ENCODE measurements around the gene ARRDC3.
"Not testable (repeated sequence)": the region's sequence is repeated elsewhere in the genome, so short reads cannot be mapped to it uniquely, and the experiment has no call there.

Gene ARRDC3

DNA sequence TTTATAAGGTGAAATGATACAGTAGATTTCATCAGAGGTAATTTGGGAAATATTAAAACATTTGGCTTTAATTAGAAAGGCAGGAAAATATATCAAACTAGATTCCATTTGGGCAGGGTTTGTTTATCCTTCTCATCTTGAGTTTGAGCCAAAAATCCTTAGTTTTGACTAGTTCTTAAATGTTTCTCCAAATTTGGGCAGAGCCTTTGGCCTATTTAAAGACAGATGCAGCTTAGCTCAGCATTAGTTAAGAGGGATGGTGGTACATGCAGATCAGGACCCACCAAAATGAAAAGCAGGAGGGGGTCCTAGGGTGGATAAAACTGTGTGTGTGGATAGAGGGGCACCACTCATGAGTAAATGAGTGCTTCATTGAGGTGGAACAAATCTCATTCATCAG lies 20.3 kb upstream of the ARRDC3 start:
- H3K36me3 ChIP-seq (ENCODE audit: insufficient read depth, low read length), result no peaks in the 10 kb centered on the region
- H3K9ac ChIP-seq (ENCODE audit: low read depth, low read length), result no peak overlapping the region
- H3K4me1 ChIP-seq (ENCODE audit: insufficient read depth, low read length), result peaks cover 20% of the 10 kb centered on the region
- no peaks in the 10 kb centered on the region for H3K9me3 ChIP-seq (ENCODE audit: control insufficient read depth, insufficient read depth, low read length)

DNA sequence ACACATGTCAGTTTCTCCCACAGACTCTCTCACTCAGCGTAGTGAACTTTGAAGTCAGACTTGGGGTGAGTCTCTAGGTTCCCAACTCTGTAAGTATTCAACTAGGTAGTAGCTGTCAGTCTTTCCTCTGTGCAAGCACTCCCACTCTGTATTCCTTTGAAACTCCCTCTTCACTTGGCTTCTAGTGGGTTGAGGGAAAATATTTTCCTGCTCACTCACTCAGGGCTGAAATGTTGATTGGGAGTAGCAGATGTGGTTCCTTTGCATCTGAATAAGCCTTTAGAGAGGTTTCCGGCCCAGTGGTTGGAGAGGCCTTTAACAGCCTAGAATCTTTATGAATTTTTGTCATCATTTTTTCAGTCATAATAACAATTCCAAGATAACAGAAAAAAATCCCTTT lies 18.1 kb upstream of the ARRDC3 start:
- Histone ChIP-seq H3K9me3 (ENCODE audit: control insufficient read depth, insufficient read depth, low read length) (no peaks in the 10 kb centered on the region), H3K4me1 (ENCODE audit: insufficient read depth, low read length) (peaks cover 20% of the 10 kb centered on the region), H3K36me3 (ENCODE audit: insufficient read depth, low read length) (no peaks in the 10 kb centered on the region), H3K9ac (ENCODE audit: low read depth, low read length) (no peak overlapping the region)

DNA sequence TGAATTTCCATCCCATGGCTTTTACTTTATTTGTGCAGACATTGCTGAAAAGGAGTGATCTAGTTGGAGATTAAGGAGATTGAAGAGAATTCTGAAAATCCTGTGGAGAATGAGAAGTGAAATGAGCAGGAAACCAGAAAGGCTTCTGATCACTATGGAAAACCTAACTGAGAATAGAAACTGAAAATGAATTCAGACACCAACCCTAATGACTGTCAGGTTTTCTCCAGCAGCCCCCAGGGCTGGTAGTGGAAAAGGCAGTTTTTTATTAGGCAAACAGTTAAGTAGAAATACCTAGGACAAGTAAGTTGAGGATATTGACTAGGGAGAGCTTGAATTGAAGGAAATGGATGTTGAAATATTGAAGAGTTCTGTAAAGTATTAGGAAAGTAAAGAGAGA lies 14.7 kb upstream of the ARRDC3 start:
- H3K4me1 ChIP-seq (ENCODE audit: insufficient read depth, low read length), result peaks cover 16% of the 10 kb centered on the region
- no peaks in the 10 kb centered on the region for H3K9me3 ChIP-seq (ENCODE audit: control insufficient read depth, insufficient read depth, low read length)
- no peak overlapping the region for H3K9ac ChIP-seq (ENCODE audit: low read depth, low read length)
- H3K36me3 ChIP-seq (ENCODE audit: insufficient read depth, low read length), result no peaks in the 10 kb centered on the region

DNA sequence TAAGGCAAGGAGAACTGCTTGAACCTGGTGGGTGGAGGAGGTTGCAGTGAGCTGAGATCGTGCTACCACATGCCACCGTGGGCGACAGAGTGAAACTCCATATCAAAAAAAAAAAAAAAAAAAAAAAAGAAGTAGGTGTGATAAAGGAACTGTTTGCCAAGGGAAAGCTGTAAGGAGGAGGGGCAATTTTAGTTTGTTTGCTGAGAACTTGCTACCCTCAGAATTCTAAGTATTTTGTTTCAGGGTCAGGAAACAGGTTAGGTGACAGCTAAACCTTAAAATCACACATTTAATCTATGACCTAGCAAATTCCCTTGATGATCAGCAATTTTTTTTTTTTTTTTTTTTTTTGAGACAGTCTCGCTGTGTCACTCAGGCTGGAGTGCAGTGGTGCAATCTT lies 7.2 kb upstream of the ARRDC3 start:
- Histone ChIP-seq H3K9ac (ENCODE audit: low read depth, low read length) (no peak overlapping the region), H3K4me1 (ENCODE audit: insufficient read depth, low read length) (no peaks in the 10 kb centered on the region), H3K36me3 (ENCODE audit: insufficient read depth, low read length) (no peaks in the 10 kb centered on the region), H3K9me3 (ENCODE audit: control insufficient read depth, insufficient read depth, low read length) (no peaks in the 10 kb centered on the region)

DNA sequence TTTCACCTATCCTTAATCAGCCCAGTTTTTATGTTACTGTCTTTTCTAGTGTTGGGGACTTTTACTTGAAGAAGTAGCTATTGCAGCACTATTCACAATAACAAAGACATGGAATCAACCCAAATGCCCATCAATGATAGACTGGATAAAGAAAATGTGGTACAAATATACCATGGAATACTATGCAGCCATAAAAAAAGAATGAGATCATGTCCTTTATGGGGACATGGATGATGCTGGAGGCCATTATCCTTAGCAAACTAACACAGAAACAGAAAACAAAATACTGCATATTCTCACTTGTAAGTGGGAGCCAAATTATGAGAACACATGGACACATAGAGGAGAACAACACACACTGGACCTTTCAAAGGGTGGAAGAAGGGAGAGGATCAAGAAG lies 6.4 kb upstream of the ARRDC3 start:
- not testable (repeated sequence) for H3K36me3 ChIP-seq (ENCODE audit: insufficient read depth, low read length); H3K4me1 ChIP-seq (ENCODE audit: insufficient read depth, low read length); H3K9ac ChIP-seq (ENCODE audit: low read depth, low read length); H3K9me3 ChIP-seq (ENCODE audit: control insufficient read depth, insufficient read depth, low read length)

- Histone ChIP-seq H3K36me3 (ENCODE audit: insufficient read depth, low read length) (no peaks in the 10 kb centered on the region), H3K9ac (ENCODE audit: low read depth, low read length) (no peak overlapping the region), H3K9me3 (ENCODE audit: control insufficient read depth, insufficient read depth, low read length) (no peaks in the 10 kb centered on the region), H3K4me1 (ENCODE audit: insufficient read depth, low read length) (no peaks in the 10 kb centered on the region; the same call in 1 of the 2 replicates)
Observed at GRCh38 chr5:91388362-91388761, 5.2 kb upstream of the ARRDC3 start.

DNA sequence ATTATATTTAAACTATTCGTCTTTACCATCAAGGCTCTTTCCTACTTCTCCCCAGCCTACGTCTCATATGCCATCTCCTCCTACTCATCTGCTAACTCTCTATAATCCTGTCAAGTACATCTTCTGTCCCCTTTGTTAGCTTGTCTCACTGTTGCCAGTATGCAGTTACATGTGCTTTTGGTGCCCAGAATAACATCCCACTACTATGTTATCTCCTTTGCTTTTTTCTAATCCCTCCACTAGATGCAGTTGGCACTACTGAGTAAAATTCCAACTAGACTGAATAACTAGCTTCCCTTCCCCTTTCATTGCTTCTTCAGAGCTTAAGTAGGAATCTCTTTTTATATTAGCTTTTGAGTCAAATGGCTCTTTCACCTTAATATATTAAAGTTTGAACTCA lies 3.0 kb upstream of the ARRDC3 start:
- Histone ChIP-seq H3K4me1 (ENCODE audit: insufficient read depth, low read length) (no peaks in the 10 kb centered on the region; the same call in 1 of the 2 replicates), H3K36me3 (ENCODE audit: insufficient read depth, low read length) (no peaks in the 10 kb centered on the region), H3K9me3 (ENCODE audit: control insufficient read depth, insufficient read depth, low read length) (no peaks in the 10 kb centered on the region), H3K9ac (ENCODE audit: low read depth, low read length) (no peak overlapping the region)

- not testable (repeated sequence) for H3K9ac ChIP-seq (ENCODE audit: low read depth, low read length); H3K36me3 ChIP-seq (ENCODE audit: insufficient read depth, low read length); H3K4me1 ChIP-seq (ENCODE audit: insufficient read depth, low read length); H3K9me3 ChIP-seq (ENCODE audit: control insufficient read depth, insufficient read depth, low read length)
Observed at GRCh38 chr5:91385596-91385995, 2.5 kb upstream of the ARRDC3 start.

DNA sequence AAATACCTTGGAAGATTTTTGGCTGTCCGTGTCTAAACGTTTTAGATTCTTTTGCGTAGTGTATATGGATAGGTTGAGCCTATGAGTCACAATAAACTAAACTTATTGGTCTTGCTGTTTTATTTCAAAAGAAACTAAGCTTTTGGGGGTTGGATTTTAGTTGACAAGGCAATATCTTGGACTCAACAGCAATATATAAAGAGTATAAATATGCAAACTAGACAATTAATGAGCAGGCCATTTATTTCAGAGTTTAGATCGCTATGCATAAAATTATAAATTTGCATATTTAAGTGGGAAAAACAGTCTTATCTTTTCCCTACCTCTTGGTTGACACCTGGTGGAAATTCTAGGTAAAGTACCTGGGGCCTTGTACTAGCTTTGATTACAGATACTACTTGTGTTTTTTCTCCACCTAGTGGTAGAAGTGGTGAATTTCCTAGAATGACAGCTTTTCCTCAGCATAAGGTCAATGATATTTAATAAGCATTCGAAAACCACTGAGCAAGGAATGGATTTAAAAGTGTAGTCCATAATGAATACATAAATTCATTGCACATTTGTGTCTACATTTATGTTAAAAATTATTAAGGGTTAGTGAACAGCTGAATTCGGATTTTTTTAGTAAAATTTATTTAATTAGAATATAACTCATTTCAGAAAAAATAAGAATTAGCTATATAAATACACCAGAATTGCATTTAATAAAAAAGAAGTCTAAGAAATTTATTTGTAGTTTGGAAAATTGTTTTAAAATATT lies 1.7 kb upstream of the ARRDC3 start:
- Histone ChIP-seq H3K9me3 (ENCODE audit: control insufficient read depth, insufficient read depth, low read length) (no peaks in the 10 kb centered on the region), H3K4me1 (ENCODE audit: insufficient read depth, low read length) (no peaks in the 10 kb centered on the region; the same call in 1 of the 2 replicates), H3K9ac (ENCODE audit: low read depth, low read length) (peak overlapping the region; percentile 95; the same call in 1 of the 2 replicates), H3K36me3 (ENCODE audit: insufficient read depth, low read length) (no peaks in the 10 kb centered on the region)

- Histone ChIP-seq H3K4me1 (ENCODE audit: insufficient read depth, low read length) (no peaks in the 10 kb centered on the region; the same call in 1 of the 2 replicates), H3K9me3 (ENCODE audit: control insufficient read depth, insufficient read depth, low read length) (no peaks in the 10 kb centered on the region), H3K9ac (ENCODE audit: low read depth, low read length) (peak overlapping the region; percentile 95), H3K36me3 (ENCODE audit: insufficient read depth, low read length) (no peaks in the 10 kb centered on the region)
Observed at GRCh38 chr5:91383956-91384300, 811 bp upstream of the ARRDC3 start.

GRCh38 chr5:91382530-91383026 lies 539 bp downstream of the ARRDC3 start:
- H3K4me1 ChIP-seq (ENCODE audit: insufficient read depth, low read length), result no peaks in the 10 kb centered on the region; the same call in 1 of the 2 replicates
- H3K36me3 ChIP-seq (ENCODE audit: insufficient read depth, low read length), result no peaks in the 10 kb centered on the region
- H3K9me3 ChIP-seq (ENCODE audit: control insufficient read depth, insufficient read depth, low read length), result no peaks in the 10 kb centered on the region
- peak overlapping the region; percentile 95 for H3K9ac ChIP-seq (ENCODE audit: low read depth, low read length)

DNA sequence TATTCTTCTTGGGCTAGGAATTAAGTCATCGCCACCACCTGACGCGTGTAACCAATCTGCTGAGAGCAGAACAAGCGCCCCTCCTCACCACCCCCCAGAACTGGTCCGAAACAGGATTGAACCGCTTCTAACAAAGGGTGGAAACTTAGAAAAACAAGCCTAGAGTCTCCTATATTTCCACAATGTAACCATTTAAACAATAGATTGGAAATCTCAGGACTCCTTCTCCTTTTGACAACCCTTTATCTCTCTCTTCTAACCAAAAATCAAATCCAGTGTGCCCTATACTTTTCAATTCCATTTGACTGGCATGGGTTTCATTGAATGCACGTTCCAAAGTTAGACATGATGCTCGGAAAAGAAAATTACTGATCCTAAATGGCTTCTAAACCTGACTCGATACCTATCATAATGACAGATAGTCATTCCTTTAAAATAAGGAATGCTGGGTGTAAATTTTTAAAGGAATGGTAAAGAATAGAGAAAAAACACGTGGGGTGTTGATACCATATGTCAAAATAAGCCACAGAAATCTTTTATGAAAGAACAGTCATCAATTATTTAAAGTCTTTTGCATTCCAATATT lies 1.2 kb downstream of the ARRDC3 start:
- Histone ChIP-seq H3K9me3 (ENCODE audit: control insufficient read depth, insufficient read depth, low read length) (no peaks in the 10 kb centered on the region), H3K9ac (ENCODE audit: low read depth, low read length) (peak overlapping the region; percentile 95), H3K4me1 (ENCODE audit: insufficient read depth, low read length) (no peaks in the 10 kb centered on the region; the same call in 1 of the 2 replicates), H3K36me3 (ENCODE audit: insufficient read depth, low read length) (no peaks in the 10 kb centered on the region)

GRCh38 chr5:91381239-91381773 lies 1.8 kb downstream of the ARRDC3 start:
- Histone ChIP-seq H3K9ac (ENCODE audit: low read depth, low read length) (peak overlapping the region; percentile 95), H3K4me1 (ENCODE audit: insufficient read depth, low read length) (no peaks in the 10 kb centered on the region; the same call in 1 of the 2 replicates), H3K9me3 (ENCODE audit: control insufficient read depth, insufficient read depth, low read length) (no peaks in the 10 kb centered on the region), H3K36me3 (ENCODE audit: insufficient read depth, low read length) (peaks cover 3% of the 10 kb centered on the region; the same call in 1 of the 2 replicates)

GRCh38 chr5:91380491-91381238 lies 2.5 kb downstream of the ARRDC3 start:
- no peaks in the 10 kb centered on the region; the same call in 1 of the 2 replicates for H3K4me1 ChIP-seq (ENCODE audit: insufficient read depth, low read length)
- peak overlapping the region; percentile 95 for H3K9ac ChIP-seq (ENCODE audit: low read depth, low read length)
- H3K36me3 ChIP-seq (ENCODE audit: insufficient read depth, low read length), result peaks cover 3% of the 10 kb centered on the region; the same call in 1 of the 2 replicates
- H3K9me3 ChIP-seq (ENCODE audit: control insufficient read depth, insufficient read depth, low read length), result no peaks in the 10 kb centered on the region
